GM23338 (cell line): ENCODE results near the gene ADPRHL1. TPM values are rescaled to one million over a fixed set of nuclear protein-coding genes. Genes with fewer than 3 reads are reported as not detected.

Experiments used
- ATAC-seq: fragments of 200-7000 bp; cut with Tn5 transposase; 3 replicates; pipeline ENCODE4 v1.9.1; 2020
- DNase-seq: peaks from one replicate; pipeline ENCODE4 v3.0.0-alpha.2; 2015; ENCODE audit warnings: low spot score
- H2AFZ ChIP-seq: fragments of 200-600 bp; sonication (generic); 2 replicates; pipeline ENCODE4 v1.8.0; 2016; ENCODE audit warnings: antibody characterized with exemption, mild to moderate bottlenecking, moderate library complexity
- H3F3A ChIP-seq: fragments of 200-600 bp; sonication (generic); replicated peaks from 2 replicates; pipeline ENCODE4 v1.8.0; 2017; ENCODE audit warnings: antibody characterized with exemption, mixed run types, low read depth
- H3K27ac ChIP-seq: fragments of 200-600 bp; sonication (generic); 2 replicates; pipeline ENCODE4 v1.6.1; 2016; ENCODE audit warnings: low read depth
- H3K27me3 ChIP-seq: fragments of 200-600 bp; sonication (generic); 2 replicates; pipeline ENCODE4 v1.8.0; 2016; ENCODE audit warnings: mild to moderate bottlenecking, mixed run types, moderate library complexity; ENCODE audit not compliant: insufficient read depth
- H3K36me3 ChIP-seq: fragments of 200-600 bp; sonication (generic); 2 replicates; pipeline ENCODE4 v1.8.0; 2016; ENCODE audit warnings: mild to moderate bottlenecking; ENCODE audit not compliant: insufficient read depth
- H3K4me1 ChIP-seq: fragments of 200-600 bp; sonication (generic); 2 replicates; pipeline ENCODE4 v1.8.0; 2016; ENCODE audit warnings: mild to moderate bottlenecking, moderate library complexity; ENCODE audit not compliant: insufficient read depth
- H3K4me2 ChIP-seq: fragments of 200-600 bp; sonication (generic); 2 replicates; pipeline ENCODE4 v1.7.1; 2017; ENCODE audit warnings: mixed run types
- H3K4me3 ChIP-seq: fragments of 200-600 bp; sonication (generic); 2 replicates; pipeline ENCODE4 v1.6.1; 2016; ENCODE audit warnings: mixed run types
- H3K79me2 ChIP-seq: fragments of 200-600 bp; sonication (generic); replicated peaks from 2 replicates; pipeline ENCODE4 v1.8.0; 2017; ENCODE audit warnings: mild to moderate bottlenecking; ENCODE audit not compliant: insufficient read depth
- H3K9me2 ChIP-seq: fragments of 200-600 bp; sonication (generic); 2 replicates; pipeline ENCODE4 v1.8.0; 2017; ENCODE audit not compliant: insufficient read depth
- H4K20me1 ChIP-seq: fragments of 200-600 bp; sonication (generic); replicated peaks from 2 replicates; pipeline ENCODE4 v1.8.0; 2017; ENCODE audit warnings: mild to moderate bottlenecking; ENCODE audit not compliant: insufficient read depth
- H3K27ac Mint-ChIP-seq: 2 replicates; pipeline ENCODE4 v1.8.0; 2020; ENCODE audit warnings: inconsistent platforms, mild to moderate bottlenecking, moderate library complexity, mixed read lengths
- H3K27me3 Mint-ChIP-seq: 3 replicates; pipeline ENCODE4 v1.8.0; 2022; ENCODE audit warnings: low read depth, mild to moderate bottlenecking, moderate library complexity, mixed read lengths, inconsistent platforms; ENCODE audit not compliant: insufficient read depth, poor library complexity
- H3K36me3 Mint-ChIP-seq: 3 replicates; pipeline ENCODE4 v1.8.0; 2021; ENCODE audit warnings: low read depth, mild to moderate bottlenecking, inconsistent platforms, moderate library complexity, mixed read lengths
- H3K4me1 Mint-ChIP-seq: 3 replicates; pipeline ENCODE4 v1.8.0; 2020; ENCODE audit warnings: mild to moderate bottlenecking, inconsistent platforms, mixed read lengths
- H3K4me3 Mint-ChIP-seq: 3 replicates; pipeline ENCODE4 v1.8.0; 2021; ENCODE audit warnings: moderate library complexity, mild to moderate bottlenecking, inconsistent platforms, mixed read lengths
- H3K9me3 Mint-ChIP-seq: 3 replicates; pipeline ENCODE4 v1.8.0; 2020; ENCODE audit warnings: moderate library complexity, mild to moderate bottlenecking, inconsistent platforms, mixed read lengths
- CREB1 ChIP-seq: fragments of 250-450 bp; sonication (Bioruptor Pico); IDR thresholded peaks from 2 replicates; pipeline ENCODE4 v1.5.0; 2020; ENCODE audit warnings: low read depth, mild to moderate bottlenecking, moderate library complexity
- CTCF ChIP-seq, 2 experiments: fragments of 200-600 bp in 1 of 2; sonication (generic) in 1 of 2; conservative IDR thresholded peaks; 2 replicates each; pipeline versions ENCODE4 v1.5.1 to v1.6.1; 2016 to 2017; ENCODE audit warnings: antibody characterized with exemption in 2 of 2, low read depth in 2 of 2, mild to moderate bottlenecking in 2 of 2, moderate library complexity in 1 of 2
- ETS1 ChIP-seq: IDR thresholded peaks from 2 replicates; pipeline ENCODE4 v1.6.1; 2016; ENCODE audit warnings: antibody characterized with exemption
- EZH2 ChIP-seq: fragments of 200-600 bp; sonication (generic); IDR thresholded peaks from one replicate; pipeline ENCODE4 v1.8.0; 2017; ENCODE audit warnings: antibody characterized with exemption, mild to moderate bottlenecking, low read depth; ENCODE audit not compliant: unreplicated experiment
- EZH2phosphoT487 ChIP-seq: fragments of 200-600 bp; sonication (generic); IDR thresholded peaks from one replicate; pipeline ENCODE4 v1.8.1; 2018; ENCODE audit warnings: antibody characterized with exemption; ENCODE audit not compliant: unreplicated experiment
- JUNB ChIP-seq: IDR thresholded peaks from one replicate; pipeline ENCODE4 v1.6.1; 2016; ENCODE audit warnings: antibody characterized with exemption; ENCODE audit not compliant: unreplicated experiment
- NANOG ChIP-seq: IDR thresholded peaks from 2 replicates; pipeline ENCODE4 v1.6.1; 2016; ENCODE audit warnings: antibody characterized with exemption, borderline replicate concordance
- POLR2AphosphoS5 ChIP-seq: IDR thresholded peaks from 2 replicates; pipeline ENCODE4 v1.6.1; 2016; ENCODE audit warnings: antibody characterized with exemption, low read depth
- REST ChIP-seq: IDR thresholded peaks from one replicate; pipeline ENCODE4 v1.6.1; 2018; ENCODE audit warnings: antibody characterized with exemption; ENCODE audit not compliant: unreplicated experiment
- STAT1 ChIP-seq: IDR thresholded peaks from one replicate; pipeline ENCODE4 v1.6.1; 2016; ENCODE audit warnings: antibody characterized with exemption; ENCODE audit not compliant: unreplicated experiment
- ZNF114 ChIP-seq: fragments of 250-450 bp; sonication (Bioruptor Pico); IDR thresholded peaks from 2 replicates; pipeline ENCODE4 v1.5.0; 2020; ENCODE audit warnings: mild to moderate bottlenecking, moderate library complexity
- ZNF331 ChIP-seq: fragments of 250-450 bp; sonication (Bioruptor Pico); IDR thresholded peaks from 2 replicates; pipeline ENCODE4 v1.5.0; 2020; ENCODE audit warnings: low read depth, mild to moderate bottlenecking, moderate library complexity
- polyA plus RNA-seq: library from polyadenylated mRNA; unstranded; fragments of >200 nt; fragmentation: Nextera tagmentation; extraction: Ambion mirVana; gene quantifications from 2 replicates; pipeline ENCODE4 v1.2.1, GENCODE V29; 2016
- total RNA-seq: library from RNA; depleted of rRNA; stranded (reverse); fragments of >200 nt; shearing (Covaris generic); gene quantifications from 2 replicates; pipeline ENCODE4 v1.2.3, GENCODE V29; 2014

ADPRHL1 gene
- total and polyA plus RNA-seq, 2 experiments from 2014 or later: 0.80 to 1.0 TPM

DNA sequence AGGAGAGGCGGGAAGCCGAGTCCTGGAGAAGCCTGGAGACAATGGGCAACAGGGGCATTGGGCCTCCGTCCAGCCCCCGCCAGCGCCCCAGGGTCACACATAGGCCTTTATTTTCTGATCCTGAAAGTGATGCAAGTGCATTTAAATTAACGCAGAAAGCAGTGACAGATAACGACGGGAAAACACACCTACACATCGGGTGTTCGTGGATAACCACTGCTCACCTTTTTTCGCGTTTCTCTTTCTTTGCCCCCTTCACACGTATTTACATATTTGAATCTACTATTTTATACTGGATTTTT lies 59.0 kb downstream of the ADPRHL1 start (continued):
- TF ChIP-seq REST: no peak
- TF ChIP-seq ETS1: no peak
- no peak for TF ChIP-seq POLR2AphosphoS5
- TF ChIP-seq JUNB: no peak
- no peak for TF ChIP-seq STAT1
- no peak for TF ChIP-seq ZNF114 (CRISPR knock-in tag)
- TF ChIP-seq EZH2: no peak
- no peak for TF ChIP-seq NANOG
- TF ChIP-seq ZNF331 (CRISPR knock-in tag): no peak
- TF ChIP-seq CREB1 (CRISPR knock-in tag): no peak

DNA sequence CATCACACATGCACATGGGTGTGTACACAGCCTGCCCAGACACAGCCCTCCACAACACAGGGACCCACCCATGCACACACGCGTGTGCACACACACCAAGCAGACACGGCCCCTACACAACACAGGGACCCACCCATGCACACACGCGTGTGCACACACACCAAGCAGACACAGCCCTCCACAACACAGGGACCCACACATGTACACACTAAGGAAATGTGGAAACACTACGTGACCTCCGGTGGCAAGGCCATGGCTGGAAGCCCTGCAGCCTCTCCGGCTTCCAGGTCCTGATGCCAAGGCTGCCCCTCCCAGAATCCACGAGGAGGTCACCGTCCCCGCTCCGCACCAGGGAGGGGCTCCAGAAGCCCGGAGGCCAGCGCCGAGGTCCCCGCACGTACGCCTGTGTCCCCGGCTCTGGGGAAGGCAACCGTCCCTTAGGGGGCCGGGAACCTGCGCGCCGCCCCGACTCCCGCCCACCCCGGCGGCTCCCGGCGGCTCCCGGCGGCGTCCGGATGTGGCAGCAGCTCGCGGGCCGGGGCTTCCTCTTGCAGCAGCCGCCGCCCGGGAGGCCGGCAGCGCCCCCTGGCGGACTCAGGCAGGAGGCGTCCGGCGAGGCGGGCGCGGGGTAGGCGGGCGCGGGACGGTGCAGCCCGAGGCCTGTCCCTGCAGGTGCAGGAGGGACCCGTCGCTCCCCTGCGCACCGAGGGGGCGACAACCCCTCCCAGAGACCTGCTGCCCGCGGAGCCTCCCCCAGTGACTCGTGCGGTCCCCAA lies 59.5 kb downstream of the ADPRHL1 start:
- peak overlapping the region; percentile 99; the same call in 1 of the 2 replicates for H2AFZ ChIP-seq
- no peaks in the 10 kb centered on the region for H3K36me3 ChIP-seq
- H3K4me3 ChIP-seq: peak overlapping the region; percentile 56
- no peak overlapping the region for H3K27ac ChIP-seq
- DNase-seq (peak; percentile 94), ATAC-seq (peak; percentile 93)
- H3F3A ChIP-seq: 0 out of 2 replicates have a peak, but pooled peaks cover 7% of the 10 kb centered on the region
- no peaks in the 10 kb centered on the region for H3K27me3 ChIP-seq
- Mint-ChIP-seq H3K9me3 (peaks cover 28% of the 10 kb centered on the region), H3K27me3 (peaks cover 13% of the 10 kb centered on the region), H3K4me1 (peaks cover 22% of the 10 kb centered on the region), H3K4me3 (peak overlapping the region; percentile 82), H3K27ac (peak overlapping the region; percentile 82; the same call in 1 of the 2 replicates), H3K36me3 (peaks cover 27% of the 10 kb centered on the region)
- peak overlapping the region; percentile 80 for H3K4me2 ChIP-seq
- no peaks in the 10 kb centered on the region for H4K20me1 ChIP-seq
- H3K9me2 ChIP-seq: no peaks in the 10 kb centered on the region
- no peaks in the 10 kb centered on the region for H3K79me2 ChIP-seq
- peaks cover 14% of the 10 kb centered on the region; the same call in 1 of the 2 replicates for H3K4me1 ChIP-seq
- TF ChIP-seq JUNB (no peak), POLR2AphosphoS5 (peak; percentile 44; the same call in 1 of the 2 replicates), EZH2phosphoT487 (no peak), STAT1 (no peak), ZNF114 (CRISPR knock-in tag) (no peak), CTCF (conservative IDR thresholded peaks at IDR 0.05; ENCODE audit: low read depth in 2 of 2) (peak; percentile 47 to 87)
